Fibroblast of lung (primary cell): ENCODE results near the gene LTF.
A peak's percentile ranks its signal among the peaks of the same experiment; 100 is the strongest.

ENCODE experiments used
- CTCF ChIP-seq, 2 donors: IDR thresholded peaks in 1 of 2; conservative IDR thresholded peaks in 1 of 2; 1 replicate in 1 of 2; 2 replicates in 1 of 2; pipeline ENCODE4 v1.5.1; 2011 to 2012; ENCODE audit warnings: low read length in 2 of 2, control low read depth in 1 of 2, inconsistent platforms in 1 of 2, low read depth in 1 of 2, mild to moderate bottlenecking in 1 of 2
- EZH2 ChIP-seq: IDR thresholded peaks from 2 replicates; pipeline ENCODE4 v1.5.1; 2012; ENCODE audit warnings: low read length, control low read depth, mild to moderate bottlenecking; ENCODE audit errors: missing control alignments

GRCh38 chr3:46488735-46489361, 24.1 kb upstream of the LTF start:
- TF ChIP-seq CTCF (conservative IDR thresholded peaks at IDR 0.05 in 1 of 2, IDR thresholded peaks at IDR 0.05 in 1 of 2; ENCODE audit: low read depth in 1 of 2, low read length in 2 of 2) (peak; percentile 100), EZH2 (no peak)
